ENCODE results near the gene TXNDC8. TPM values are rescaled to one million over a fixed set of nuclear protein-coding genes. Genes with fewer than 3 reads are reported as not detected.
A peak's percentile ranks its signal among the peaks of the same experiment; 100 is the strongest.
"Not testable (repeated sequence)": the region's sequence is repeated elsewhere in the genome, so short reads cannot be mapped to it uniquely, and the experiment has no call there.

TXNDC8 gene
- total RNA-seq, 1 donor from 2014 or later = not detected

DNA sequence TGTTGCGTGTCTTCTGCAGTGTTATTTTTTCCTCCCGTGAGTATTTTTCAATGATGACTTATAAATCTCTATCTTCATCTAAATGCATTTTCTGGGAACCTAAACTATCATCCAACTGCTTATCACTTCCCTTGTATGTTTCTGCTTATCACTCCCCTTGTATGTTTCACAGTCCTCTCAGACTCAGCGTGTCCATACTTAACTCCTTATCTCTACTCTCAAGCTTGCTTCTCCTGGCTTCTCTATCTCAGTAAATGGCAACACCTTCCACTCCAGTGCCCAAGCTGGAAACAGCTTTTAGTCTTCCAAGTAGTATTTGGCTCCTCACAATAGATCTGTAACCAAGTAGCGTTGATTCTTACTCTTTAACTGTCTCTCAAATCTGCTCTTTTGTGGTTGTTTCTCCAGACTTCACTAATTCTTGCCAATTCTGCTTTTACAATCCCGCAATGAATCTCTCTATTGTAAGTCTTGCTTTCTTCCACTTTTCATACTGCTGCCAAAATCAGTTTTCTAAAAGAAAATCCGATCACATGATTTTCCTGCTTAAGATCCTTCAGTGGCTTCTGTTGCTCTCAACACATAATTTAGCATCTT is 33.8 kb upstream of the TXNDC8 start:
- TF ChIP-seq, protein P1, sequence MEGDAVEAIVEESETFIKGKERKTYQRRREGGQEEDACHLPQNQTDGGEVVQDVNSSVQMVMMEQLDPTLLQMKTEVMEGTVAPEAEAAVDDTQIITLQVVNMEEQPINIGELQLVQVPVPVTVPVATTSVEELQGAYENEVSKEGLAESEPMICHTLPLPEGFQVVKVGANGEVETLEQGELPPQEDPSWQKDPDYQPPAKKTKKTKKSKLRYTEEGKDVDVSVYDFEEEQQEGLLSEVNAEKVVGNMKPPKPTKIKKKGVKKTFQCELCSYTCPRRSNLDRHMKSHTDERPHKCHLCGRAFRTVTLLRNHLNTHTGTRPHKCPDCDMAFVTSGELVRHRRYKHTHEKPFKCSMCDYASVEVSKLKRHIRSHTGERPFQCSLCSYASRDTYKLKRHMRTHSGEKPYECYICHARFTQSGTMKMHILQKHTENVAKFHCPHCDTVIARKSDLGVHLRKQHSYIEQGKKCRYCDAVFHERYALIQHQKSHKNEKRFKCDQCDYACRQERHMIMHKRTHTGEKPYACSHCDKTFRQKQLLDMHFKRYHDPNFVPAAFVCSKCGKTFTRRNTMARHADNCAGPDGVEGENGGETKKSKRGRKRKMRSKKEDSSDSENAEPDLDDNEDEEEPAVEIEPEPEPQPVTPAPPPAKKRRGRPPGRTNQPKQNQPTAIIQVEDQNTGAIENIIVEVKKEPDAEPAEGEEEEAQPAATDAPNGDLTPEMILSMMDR (IDR thresholded peaks at IDR 0.05; ENCODE audit: insufficient read depth, low read depth, low read length) = no peak
- no peak for TF ChIP-seq EZH2 (IDR thresholded peaks at IDR 0.05; ENCODE audit: insufficient read depth, low read length)
- no peaks in the 10 kb centered on the region for H4K20me1 ChIP-seq (ENCODE audit: insufficient read depth, low read length)
- no peak overlapping the region for H3K27ac ChIP-seq (ENCODE audit: low read depth, low read length)
- H3K4me1 Mint-ChIP-seq (ENCODE audit: low read depth, unreplicated experiment) = no peaks in the 10 kb centered on the region
- no peak overlapping the region for H3K4me3 ChIP-seq (ENCODE audit: insufficient read depth, low read depth, low read length)
- H3K27me3 ChIP-seq (ENCODE audit: insufficient read depth, low read length) = no peaks in the 10 kb centered on the region
- no peaks in the 10 kb centered on the region for H3K27me3 Mint-ChIP-seq (ENCODE audit: low read depth, unreplicated experiment)
- H3K27ac Mint-ChIP-seq (ENCODE audit: unreplicated experiment) = no peak overlapping the region
- H3K4me2 ChIP-seq (ENCODE audit: low read length) = no peak overlapping the region
- H3K9ac ChIP-seq (ENCODE audit: low read length) = no peak overlapping the region
- H3K36me3 Mint-ChIP-seq (ENCODE audit: low read depth, unreplicated experiment) = no peaks in the 10 kb centered on the region
- H3K79me2 ChIP-seq (ENCODE audit: insufficient read depth, low read length) = no peaks in the 10 kb centered on the region
- DNase-seq (ENCODE audit: low read depth) = peak; percentile 6
- FAIRE-seq = no peak
- H3K9me3 ChIP-seq (ENCODE audit: insufficient read depth, low read depth, low read length) = no peaks in the 10 kb centered on the region
- no peak overlapping the region for H2AFZ ChIP-seq (ENCODE audit: low read depth, low read length)
- H3K9me3 Mint-ChIP-seq (ENCODE audit: unreplicated experiment) = no peaks in the 10 kb centered on the region
- no peak overlapping the region for H3K4me3 Mint-ChIP-seq (ENCODE audit: unreplicated experiment)
- no peaks in the 10 kb centered on the region for H3K36me3 ChIP-seq (ENCODE audit: insufficient read depth, low read length)
- H3K4me1 ChIP-seq (ENCODE audit: insufficient read depth, low read length) = no peaks in the 10 kb centered on the region

DNA sequence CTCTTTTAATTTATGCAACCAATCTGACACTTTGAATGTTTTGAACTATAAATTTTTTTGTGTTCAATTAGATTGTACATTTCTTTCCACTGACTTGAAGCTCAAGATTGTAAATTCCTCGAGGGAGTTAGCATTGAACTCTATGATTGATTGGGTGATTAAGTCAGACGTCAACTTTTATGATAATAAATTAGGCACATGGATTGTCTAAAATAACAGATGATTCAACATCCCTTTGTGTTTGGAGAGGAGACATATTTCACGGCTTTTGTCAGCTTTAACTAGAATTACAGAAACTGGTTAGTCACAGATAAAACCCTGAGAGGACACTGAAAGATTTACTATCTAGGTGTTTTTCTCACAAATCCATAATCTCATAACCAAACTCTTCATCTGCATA is 32.7 kb upstream of the TXNDC8 start:
- peak overlapping the region; percentile 12 for H3K4me2 ChIP-seq (ENCODE audit: low read length)
- DNase-seq (ENCODE audit: low read depth) = peak; percentile 59
- no peak overlapping the region for H2AFZ ChIP-seq (ENCODE audit: low read depth, low read length)

DNA sequence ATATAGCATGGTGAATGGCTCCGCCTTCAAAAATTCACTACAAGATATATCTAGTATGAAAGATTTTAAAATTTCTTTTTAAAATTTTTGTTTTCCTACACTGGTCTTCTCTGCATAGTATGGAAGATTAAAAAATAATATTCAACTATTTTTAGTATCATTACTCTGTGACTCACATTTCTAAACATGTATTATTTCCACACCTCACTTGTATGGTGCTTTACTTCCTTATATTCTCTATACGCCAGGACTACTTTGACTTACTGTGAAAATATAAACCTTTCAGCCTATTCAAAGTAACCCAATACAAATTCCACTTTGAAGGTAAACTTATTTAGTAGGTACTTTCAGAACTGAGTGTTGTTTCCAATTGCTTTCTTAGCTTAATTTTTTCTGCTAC is 26.8 kb upstream of the TXNDC8 start:
- Histone ChIP-seq H4K20me1 (ENCODE audit: insufficient read depth, low read length) (no peaks in the 10 kb centered on the region), H3K9ac (ENCODE audit: low read length) (no peak overlapping the region), H3K36me3 (ENCODE audit: insufficient read depth, low read length) (no peaks in the 10 kb centered on the region), H3K79me2 (ENCODE audit: insufficient read depth, low read length) (no peaks in the 10 kb centered on the region), H3K9me3 (ENCODE audit: insufficient read depth, low read depth, low read length) (no peaks in the 10 kb centered on the region), H3K4me2 (ENCODE audit: low read length) (no peak overlapping the region), H3K4me1 (ENCODE audit: insufficient read depth, low read length) (no peaks in the 10 kb centered on the region), H3K27me3 (ENCODE audit: insufficient read depth, low read length) (no peaks in the 10 kb centered on the region), H3K4me3 (ENCODE audit: insufficient read depth, low read depth, low read length) (no peak overlapping the region), H3K27ac (ENCODE audit: low read depth, low read length) (no peak overlapping the region), H2AFZ (ENCODE audit: low read depth, low read length) (no peak overlapping the region)
- H3K4me1 Mint-ChIP-seq (ENCODE audit: low read depth, unreplicated experiment) = no peaks in the 10 kb centered on the region
- H3K9me3 Mint-ChIP-seq (ENCODE audit: unreplicated experiment) = no peaks in the 10 kb centered on the region
- H3K36me3 Mint-ChIP-seq (ENCODE audit: low read depth, unreplicated experiment) = no peaks in the 10 kb centered on the region
- DNase-seq (ENCODE audit: low read depth) = no peak
- no peaks in the 10 kb centered on the region for H3K27me3 Mint-ChIP-seq (ENCODE audit: low read depth, unreplicated experiment)
- H3K4me3 Mint-ChIP-seq (ENCODE audit: unreplicated experiment) = no peak overlapping the region
- FAIRE-seq = no peak
- H3K27ac Mint-ChIP-seq (ENCODE audit: unreplicated experiment) = no peak overlapping the region
- TF ChIP-seq, protein P1 (IDR thresholded peaks at IDR 0.05; ENCODE audit: insufficient read depth, low read depth, low read length) = no peak
- no peak for TF ChIP-seq EZH2 (IDR thresholded peaks at IDR 0.05; ENCODE audit: insufficient read depth, low read length)

More for the DNA sequence above, 32.7 kb upstream of the TXNDC8 start:
- Mint-ChIP-seq H3K27me3 (ENCODE audit: low read depth, unreplicated experiment) (no peaks in the 10 kb centered on the region), H3K27ac (ENCODE audit: unreplicated experiment) (no peak overlapping the region), H3K4me3 (ENCODE audit: unreplicated experiment) (no peak overlapping the region), H3K4me1 (ENCODE audit: low read depth, unreplicated experiment) (no peaks in the 10 kb centered on the region), H3K9me3 (ENCODE audit: unreplicated experiment) (no peaks in the 10 kb centered on the region), H3K36me3 (ENCODE audit: low read depth, unreplicated experiment) (no peaks in the 10 kb centered on the region)
- no peak overlapping the region for H3K4me3 ChIP-seq (ENCODE audit: insufficient read depth, low read depth, low read length)
- no peaks in the 10 kb centered on the region for H3K9me3 ChIP-seq (ENCODE audit: insufficient read depth, low read depth, low read length)
- no peaks in the 10 kb centered on the region for H3K36me3 ChIP-seq (ENCODE audit: insufficient read depth, low read length)
- no peaks in the 10 kb centered on the region for H3K4me1 ChIP-seq (ENCODE audit: insufficient read depth, low read length)
- H3K79me2 ChIP-seq (ENCODE audit: insufficient read depth, low read length) = no peaks in the 10 kb centered on the region
- H3K27me3 ChIP-seq (ENCODE audit: insufficient read depth, low read length) = no peaks in the 10 kb centered on the region
- no peak overlapping the region for H3K27ac ChIP-seq (ENCODE audit: low read depth, low read length)
- no peaks in the 10 kb centered on the region for H4K20me1 ChIP-seq (ENCODE audit: insufficient read depth, low read length)
- FAIRE-seq = peak; percentile 85
- H3K9ac ChIP-seq (ENCODE audit: low read length) = no peak overlapping the region
- TF ChIP-seq, protein P1 (IDR thresholded peaks at IDR 0.05; ENCODE audit: insufficient read depth, low read depth, low read length) = no peak
- no peak for TF ChIP-seq EZH2 (IDR thresholded peaks at IDR 0.05; ENCODE audit: insufficient read depth, low read length)

DNA sequence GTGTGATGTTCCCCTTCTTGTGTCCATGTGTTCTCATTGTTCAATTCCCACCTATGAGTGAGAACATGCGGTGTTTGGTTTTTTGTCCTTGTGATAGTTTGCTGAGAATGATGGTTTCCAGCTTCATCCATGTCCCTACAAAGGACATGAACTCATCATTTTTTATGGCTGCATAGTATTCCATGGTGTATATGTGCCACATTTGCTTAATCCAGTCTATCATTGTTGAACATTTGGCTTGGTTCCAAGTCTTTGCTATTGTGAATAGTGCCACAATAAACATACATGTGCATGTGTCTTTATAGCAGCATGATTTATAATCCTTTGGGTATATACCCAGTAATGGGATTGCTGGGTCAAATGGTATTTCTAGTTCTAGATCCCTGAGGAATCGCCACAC is 21.3 kb upstream of the TXNDC8 start:
- H3K27ac ChIP-seq (ENCODE audit: low read depth, low read length); H3K4me1 ChIP-seq (ENCODE audit: insufficient read depth, low read length); FAIRE-seq; H3K9me3 ChIP-seq (ENCODE audit: insufficient read depth, low read depth, low read length); H3K9me3 Mint-ChIP-seq (ENCODE audit: unreplicated experiment); H3K4me3 Mint-ChIP-seq (ENCODE audit: unreplicated experiment); H3K27ac Mint-ChIP-seq (ENCODE audit: unreplicated experiment); H3K36me3 ChIP-seq (ENCODE audit: insufficient read depth, low read length); H3K27me3 ChIP-seq (ENCODE audit: insufficient read depth, low read length); H3K4me2 ChIP-seq (ENCODE audit: low read length); H3K27me3 Mint-ChIP-seq (ENCODE audit: low read depth, unreplicated experiment); H3K9ac ChIP-seq (ENCODE audit: low read length); H3K4me3 ChIP-seq (ENCODE audit: insufficient read depth, low read depth, low read length); H3K36me3 Mint-ChIP-seq (ENCODE audit: low read depth, unreplicated experiment); DNase-seq (ENCODE audit: low read depth); H2AFZ ChIP-seq (ENCODE audit: low read depth, low read length); H3K4me1 Mint-ChIP-seq (ENCODE audit: low read depth, unreplicated experiment); H4K20me1 ChIP-seq (ENCODE audit: insufficient read depth, low read length); H3K79me2 ChIP-seq (ENCODE audit: insufficient read depth, low read length): not testable (repeated sequence)
